HG02938 (cell line): ENCODE data around the gene SLF1.
"Not testable (repeated sequence)": the region's sequence is repeated elsewhere in the genome, so short reads cannot be mapped to it uniquely, and the experiment has no call there.

Experiments
- ATAC-seq: cut with Tn5 transposase; IDR thresholded peaks from one replicate; pipeline ENCODE4 v1.9.1; 2021; ENCODE audit warnings: mild to moderate bottlenecking, moderate library complexity; ENCODE audit not compliant: unreplicated experiment

The SLF1 gene

GRCh38 chr5:94618493-94619328 is at the start of gene SLF1, which contains the start of gene KIAA0825:
Gene SLF1 (plus strand): TSS chr5:94618669. CDS start chr5:94628811, 10,142 bp downstream.
Gene KIAA0825 (minus strand): TSS chr5:94618604. CDS start chr5:94537126, 81,478 bp downstream.
- ATAC-seq = peak; percentile 97

- no peak for ATAC-seq
These were observed 47.1 kb upstream of the SLF1 start for GRCh38 chr5:94571415-94571814.

GRCh38 chr5:94573349-94573748 is 45.1 kb upstream of the SLF1 start:
- ATAC-seq = not testable (repeated sequence)

GRCh38 chr5:94575196-94575595 is 43.3 kb upstream of the SLF1 start:
- no peak for ATAC-seq

- peak; percentile 81 for ATAC-seq
These were observed 40.8 kb upstream of the SLF1 start for GRCh38 chr5:94577466-94578245.

- ATAC-seq = no peak
These were observed 23.1 kb upstream of the SLF1 start for GRCh38 chr5:94595281-94595840.

- ATAC-seq = no peak
These were observed 4.9 kb upstream of the SLF1 start for GRCh38 chr5:94613583-94613982.

GRCh38 chr5:94614156-94614805 is 4.2 kb upstream of the SLF1 start:
- no peak for ATAC-seq

GRCh38 chr5:94615862-94616261 is 2.6 kb upstream of the SLF1 start:
- ATAC-seq = no peak

- peak; percentile 26 for ATAC-seq
These were observed 408 bp upstream of the SLF1 start for GRCh38 chr5:94618029-94618492.

- ATAC-seq = no peak
These were observed 1.8 kb downstream of the SLF1 start for GRCh38 chr5:94620256-94620655.

GRCh38 chr5:94621763-94622162 is 3.3 kb downstream of the SLF1 start:
- no peak for ATAC-seq

GRCh38 chr5:94623011-94623410 is 4.5 kb downstream of the SLF1 start:
- ATAC-seq = no peak

GRCh38 chr5:94623877-94624276 is 5.4 kb downstream of the SLF1 start:
- ATAC-seq = no peak

- ATAC-seq = no peak
These were observed 8.7 kb downstream of the SLF1 start for GRCh38 chr5:94627191-94627590.

GRCh38 chr5:94632024-94632423 is 13.6 kb downstream of the SLF1 start:
- peak; percentile 100 for ATAC-seq

GRCh38 chr5:94640176-94640575 is 21.7 kb downstream of the SLF1 start:
- ATAC-seq = no peak

GRCh38 chr5:94645053-94645452 is 26.6 kb downstream of the SLF1 start:
- no peak for ATAC-seq

- no peak for ATAC-seq
These were observed 28.3 kb downstream of the SLF1 start for GRCh38 chr5:94646758-94647157.

GRCh38 chr5:94649874-94650273 is 31.4 kb downstream of the SLF1 start:
- no peak for ATAC-seq

- ATAC-seq = no peak
These were observed 39.8 kb downstream of the SLF1 start for GRCh38 chr5:94658272-94658671.
